Measurements from ENCODE around the gene TPCN2. TPM values are rescaled to one million over a fixed set of nuclear protein-coding genes. Genes with fewer than 3 reads are reported as not detected.

TPCN2 gene
- total and polyA plus RNA-seq, 2 of the 4 experiments (the other 2 are of a cell fraction), result 3.4 to 8.0 TPM

- H3K4ac ChIP-seq (ENCODE audit: low read depth, low read length), result no peak overlapping the region
- no peak for TF ChIP-seq MAFK (IDR thresholded peaks at IDR 0.05; ENCODE audit: low read depth, low read length)
- no peak for TF ChIP-seq CEBPB (IDR thresholded peaks at IDR 0.05; ENCODE audit: low read depth, low read length)
- TF ChIP-seq MAZ (IDR thresholded peaks at IDR 0.05; ENCODE audit: borderline replicate concordance, low read depth, low read length), result no peak
- no peak for TF ChIP-seq MXI1 (IDR thresholded peaks at IDR 0.05; ENCODE audit: borderline replicate concordance, low read depth, low read length)
- no peak for TF ChIP-seq CHD1 (IDR thresholded peaks at IDR 0.05; ENCODE audit: low read depth, low read length)
- TF ChIP-seq RFX5 (IDR thresholded peaks at IDR 0.05; ENCODE audit: low read depth, low read length), result no peak
- TF ChIP-seq BHLHE40 (IDR thresholded peaks at IDR 0.05; ENCODE audit: low read depth, low read length), result no peak
- no peak for TF ChIP-seq NFE2L2 (IDR thresholded peaks at IDR 0.05; ENCODE audit: low read depth, low read length)
- no peak for TF ChIP-seq SMC3 (IDR thresholded peaks at IDR 0.05; ENCODE audit: low read depth, low read length)
- no peak for TF ChIP-seq POLR2A (IDR thresholded peaks at IDR 0.05; ENCODE audit: low read depth, low read length)
- TF ChIP-seq RCOR1 (IDR thresholded peaks at IDR 0.05; ENCODE audit: insufficient replicate concordance, low read length), result no peak
- no peak for TF ChIP-seq FOS (IDR thresholded peaks at IDR 0.05; ENCODE audit: low read depth, low read length)
- TF ChIP-seq, protein P1, sequence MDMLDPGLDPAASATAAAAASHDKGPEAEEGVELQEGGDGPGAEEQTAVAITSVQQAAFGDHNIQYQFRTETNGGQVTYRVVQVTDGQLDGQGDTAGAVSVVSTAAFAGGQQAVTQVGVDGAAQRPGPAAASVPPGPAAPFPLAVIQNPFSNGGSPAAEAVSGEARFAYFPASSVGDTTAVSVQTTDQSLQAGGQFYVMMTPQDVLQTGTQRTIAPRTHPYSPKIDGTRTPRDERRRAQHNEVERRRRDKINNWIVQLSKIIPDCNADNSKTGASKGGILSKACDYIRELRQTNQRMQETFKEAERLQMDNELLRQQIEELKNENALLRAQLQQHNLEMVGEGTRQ (IDR thresholded peaks at IDR 0.05; ENCODE audit: low read depth, low read length), result no peak
- no peak for TF ChIP-seq RAD21 (IDR thresholded peaks at IDR 0.05; ENCODE audit: low read length)
- no peak for TF ChIP-seq ELK1 (IDR thresholded peaks at IDR 0.05; ENCODE audit: borderline replicate concordance, low read depth, low read length)
- H3K9ac ChIP-seq (ENCODE audit: low read depth, low read length), result no peak overlapping the region
- no peak overlapping the region for H4K5ac ChIP-seq (ENCODE audit: low read depth, low read length)
- CTCF ChIA-PET, result no interaction called here
- no peak overlapping the region for H2AFZ ChIP-seq (replicated peaks; ENCODE audit: low read length, poor library complexity)
- H2BK15ac ChIP-seq (ENCODE audit: low read depth, low read length), result no peak overlapping the region
- H3K4me1 ChIP-seq (ENCODE audit: control insufficient read depth, insufficient read depth, low read length), result peaks cover 3% of the 10 kb centered on the region; the same call in 1 of the 2 replicates
- H3K36me3 ChIP-seq (ENCODE audit: control insufficient read depth, insufficient read depth, low read length), result no peaks in the 10 kb centered on the region
- in situ Hi-C loops (cut with MboI; ENCODE audit: low sequenced_read_pairs), result loop anchor here (25.0 kb wide), 1 partner anchor 1083 kb away; no protein-coding TSS in a partner anchor
- H3K9me1 ChIP-seq (ENCODE audit: insufficient read depth, low read length), result no peaks in the 10 kb centered on the region
- H3K27me3 ChIP-seq (ENCODE audit: control insufficient read depth, insufficient read depth, low read length), result no peaks in the 10 kb centered on the region
- peaks cover 7% of the 10 kb centered on the region for H4K20me1 ChIP-seq (ENCODE audit: insufficient read depth, low read length)
- H3K79me1 ChIP-seq (ENCODE audit: low read depth in 1 of 2, low read length in 2 of 2), result no peaks in the 10 kb centered on the region
- H3K56ac ChIP-seq (ENCODE audit: extremely low read depth, insufficient read depth, low read length), result no peak overlapping the region
- H3K4me2 ChIP-seq (ENCODE audit: low read depth, low read length), result no peak overlapping the region
- no peak overlapping the region for H2BK120ac ChIP-seq (ENCODE audit: low read depth, low read length)
- no peak overlapping the region for H2AK9ac ChIP-seq (replicated peaks; ENCODE audit: low read depth, low read length, poor library complexity)
- WGBS, 2 experiments (ENCODE audit: extremely low coverage in 2 of 2, insufficient read length in 1 of 2), result 82% methylated on average over 11 of the region's 14 CpGs; no CpG with 5 or more reads in 1 of the 2 experiments
- peaks cover 5% of the 10 kb centered on the region; the same call in 1 of the 2 replicates for H3K9me3 ChIP-seq (ENCODE audit: control insufficient read depth, insufficient read depth, low read length)
- intact Hi-C loops (cut with micrococcal nuclease), result loop anchor here (5.0 kb wide), 1 partner anchor 338 kb away; no protein-coding TSS in a partner anchor
- no TSS peak for BruUV-seq (replicated peaks)
- no peak overlapping the region for H2AK5ac ChIP-seq (ENCODE audit: low read depth, low read length)
- DNase-seq, result no peak
- POLR2A ChIA-PET (ENCODE audit: unreplicated experiment), result no interaction called here
- H3K4me3 ChIP-seq (ENCODE audit: insufficient read depth, low read depth, low read length), result no peak overlapping the region
- no peak overlapping the region for H2BK20ac ChIP-seq (ENCODE audit: low read depth, low read length)
- no peak overlapping the region for H3K27ac ChIP-seq (ENCODE audit: insufficient read depth, low read length)
- dilution Hi-C loops (cut with HindIII; ENCODE audit: low sequenced_read_pairs, unreplicated experiment), result no loop called here
- no peak overlapping the region for H3K14ac ChIP-seq (replicated peaks; ENCODE audit: low read depth, low read length)
- H2BK5ac ChIP-seq (ENCODE audit: low read depth, low read length, poor library complexity, severe bottlenecking), result no peak overlapping the region
- no peak overlapping the region for H4K91ac ChIP-seq (ENCODE audit: insufficient read depth, low read depth, low read length)
- no peak overlapping the region for H3K18ac ChIP-seq (ENCODE audit: low read depth, low read length)
- no peak overlapping the region for H4K8ac ChIP-seq (ENCODE audit: low read depth in 2 of 2, low read length in 2 of 2)
- no peak for ATAC-seq (ENCODE audit: low read depth)
- no peak overlapping the region for H3K23ac ChIP-seq (ENCODE audit: low read depth, low read length)
Measured at GRCh38 chr11:69104212-69104855, 55.6 kb downstream of the TPCN2 start.

Data from IMR-90 (cell line).